ENCODE data around the gene STC2.
"Not testable (repeated sequence)": the region's sequence is repeated elsewhere in the genome, so short reads cannot be mapped to it uniquely, and the experiment has no call there.

STC2 gene

GRCh38 chr5:173294673-173295320 lies 33.4 kb downstream of the STC2 start:
- DNase-seq (ENCODE audit: low spot score) = no peak

DNA sequence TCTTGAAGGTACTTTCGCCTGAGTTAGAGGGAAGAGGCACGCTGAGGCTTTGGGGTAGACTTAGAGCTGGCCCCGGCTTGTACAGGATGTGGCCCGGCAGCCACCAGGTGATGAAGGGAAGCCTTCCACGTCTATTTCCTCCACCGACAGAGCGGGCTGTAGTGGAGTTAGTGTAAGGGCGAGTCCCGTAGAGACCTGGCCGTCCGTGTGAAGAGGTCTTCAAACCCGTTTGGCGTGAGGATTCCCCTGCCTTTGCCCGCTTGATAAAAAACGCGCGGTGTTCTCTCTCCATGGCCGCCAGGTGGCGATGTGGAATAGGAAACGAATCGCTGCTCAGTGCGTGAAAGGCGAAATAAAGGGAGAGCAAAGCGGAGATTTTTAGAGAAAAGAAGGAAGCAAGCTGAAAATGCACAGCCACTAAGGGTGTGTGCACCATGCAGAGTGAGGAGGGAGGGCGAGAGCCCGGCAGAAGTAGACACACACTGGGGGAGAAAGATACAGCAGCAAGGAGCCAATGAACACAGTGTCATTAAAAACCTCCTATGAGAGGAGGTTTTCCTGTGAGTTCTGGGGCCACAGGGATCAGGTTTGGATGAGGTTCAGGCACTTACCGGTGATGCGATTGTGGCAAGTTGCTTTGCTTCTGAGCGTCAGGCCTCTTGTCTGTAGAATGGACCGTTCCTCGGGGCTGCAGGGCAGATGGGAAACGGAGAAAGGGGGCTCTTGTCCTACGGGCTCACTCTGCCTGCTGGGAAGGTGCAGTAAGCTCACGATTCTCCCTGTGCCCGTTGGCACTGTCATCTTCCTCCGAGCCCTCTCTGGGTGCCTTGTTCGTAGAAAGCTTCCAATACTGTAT lies 34.2 kb downstream of the STC2 start:
- peak; percentile 75 for DNase-seq (ENCODE audit: low spot score)

GRCh38 chr5:173291722-173292658 lies 36.2 kb downstream of the STC2 start:
- DNase-seq (ENCODE audit: low spot score) = no peak

- DNase-seq (ENCODE audit: low spot score) = peak; percentile 37
These were observed 37.6 kb downstream of the STC2 start for GRCh38 chr5:173290477-173291131.

DNA sequence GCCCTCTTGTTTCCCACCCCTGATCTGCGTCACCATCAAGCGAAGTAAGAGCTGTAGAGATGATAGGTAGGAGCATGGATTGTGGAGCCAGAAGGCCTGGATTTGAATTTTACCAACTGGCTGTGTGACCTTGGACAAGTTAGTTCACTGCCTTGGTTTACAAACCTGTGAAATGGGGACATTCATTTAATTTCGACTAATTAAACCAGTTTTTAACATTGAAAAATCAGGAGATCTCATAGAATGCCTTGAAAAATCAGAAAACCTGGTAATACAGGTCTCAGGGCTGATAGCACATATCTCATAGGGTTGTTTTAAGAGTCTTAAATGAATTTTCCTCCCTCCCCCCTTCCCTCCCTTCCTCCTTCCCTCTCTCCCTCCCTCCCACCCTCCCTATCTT lies 38.8 kb downstream of the STC2 start:
- DNase-seq (ENCODE audit: low spot score) = no peak

- DNase-seq (ENCODE audit: low spot score) = no peak
These were observed 39.6 kb downstream of the STC2 start for GRCh38 chr5:173288632-173289031.

DNA sequence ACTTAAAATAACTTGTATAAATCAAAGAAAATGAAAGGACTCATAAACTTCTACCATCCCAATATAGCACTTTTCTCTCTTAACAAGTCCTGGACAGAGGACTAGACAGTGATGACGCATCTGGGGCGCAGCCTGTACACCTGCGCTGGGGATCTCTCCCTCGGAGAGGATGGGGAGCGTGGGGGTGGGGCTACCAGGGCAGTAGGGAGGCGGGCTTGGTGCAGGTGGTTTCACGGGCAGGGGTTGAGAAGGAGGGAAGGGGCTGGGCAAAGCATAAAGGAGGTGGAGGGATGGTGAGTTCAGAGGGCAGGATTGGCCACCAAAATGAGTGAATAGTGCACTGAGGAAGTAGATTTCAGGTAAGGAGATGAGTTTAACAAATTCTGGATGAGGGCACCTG lies 41.1 kb downstream of the STC2 start:
- DNase-seq (ENCODE audit: low spot score) = no peak

DNA sequence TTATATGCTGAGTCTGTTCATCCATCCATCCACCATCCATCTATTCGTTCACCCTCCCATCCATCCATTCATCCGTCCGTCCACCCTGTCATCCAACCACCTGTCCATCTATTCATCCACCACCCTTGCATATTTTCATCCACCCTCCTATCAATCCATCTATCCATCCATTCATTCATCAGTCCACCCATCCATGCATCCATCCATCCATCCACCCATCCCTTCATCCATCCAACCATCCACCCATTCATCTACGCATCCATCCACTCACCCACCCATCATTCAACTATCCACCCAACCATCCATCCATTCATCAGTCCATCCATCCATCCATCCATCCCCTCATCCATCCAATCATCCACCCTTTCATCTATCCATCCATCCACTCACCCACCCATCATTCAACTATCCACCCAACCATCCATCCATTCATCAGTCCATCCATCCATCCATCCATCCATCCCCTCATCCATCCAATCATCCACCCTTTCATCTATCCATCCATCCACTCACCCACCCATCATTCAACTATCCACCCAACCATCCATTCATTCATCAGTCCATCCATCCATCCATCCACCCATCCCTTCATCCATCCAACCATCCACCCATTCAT lies 43.8 kb downstream of the STC2 start:
- DNase-seq (ENCODE audit: low spot score) = not testable (repeated sequence)

DNA sequence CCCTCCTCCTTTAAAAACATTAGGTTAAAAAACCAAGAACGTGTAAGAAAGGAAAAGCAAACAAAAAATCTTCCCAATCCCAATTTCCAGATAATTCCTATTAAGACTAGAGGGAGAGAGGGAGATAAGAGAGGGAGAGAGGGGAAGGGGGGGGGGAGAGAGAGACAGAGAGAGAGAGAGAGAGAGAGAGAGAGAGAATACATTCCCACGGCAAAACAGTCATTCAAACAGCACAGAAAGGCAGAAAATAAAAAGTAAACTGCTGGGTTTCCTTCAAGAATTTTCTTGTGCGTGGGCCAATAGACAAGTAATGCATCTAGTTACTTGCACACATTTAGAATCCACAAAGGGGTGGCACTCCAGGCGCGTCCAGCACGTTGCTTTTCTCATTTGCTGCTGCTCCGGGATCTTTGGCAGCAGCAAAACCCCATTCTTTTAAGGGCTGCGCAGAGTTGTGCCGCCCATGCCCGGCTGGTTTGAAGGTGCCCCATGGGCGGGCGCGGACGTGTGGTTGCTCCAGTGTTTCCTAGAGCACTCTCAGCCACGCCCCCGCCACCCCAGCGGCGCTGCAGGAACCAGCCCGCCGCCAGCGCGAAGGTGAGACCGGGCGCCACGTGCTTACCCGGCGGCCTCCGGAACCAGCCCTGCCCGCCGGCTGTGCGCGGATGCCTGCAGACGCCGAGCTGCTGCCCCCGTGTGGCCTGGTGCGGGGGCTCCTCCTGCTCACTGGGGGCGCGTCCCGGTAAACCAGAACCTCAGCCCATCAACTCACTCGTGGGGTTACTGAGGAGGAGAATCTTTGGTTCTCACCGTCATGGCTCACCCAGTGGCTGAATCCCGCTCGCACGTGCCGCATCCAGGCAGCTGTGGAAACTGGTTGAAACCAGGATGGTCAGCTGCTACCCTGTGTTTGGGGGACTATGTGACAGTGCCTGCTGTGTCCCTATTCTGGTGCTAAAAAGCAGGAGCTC lies 44.6 kb downstream of the STC2 start:
- peak; percentile 95 for DNase-seq (ENCODE audit: low spot score)

DNA sequence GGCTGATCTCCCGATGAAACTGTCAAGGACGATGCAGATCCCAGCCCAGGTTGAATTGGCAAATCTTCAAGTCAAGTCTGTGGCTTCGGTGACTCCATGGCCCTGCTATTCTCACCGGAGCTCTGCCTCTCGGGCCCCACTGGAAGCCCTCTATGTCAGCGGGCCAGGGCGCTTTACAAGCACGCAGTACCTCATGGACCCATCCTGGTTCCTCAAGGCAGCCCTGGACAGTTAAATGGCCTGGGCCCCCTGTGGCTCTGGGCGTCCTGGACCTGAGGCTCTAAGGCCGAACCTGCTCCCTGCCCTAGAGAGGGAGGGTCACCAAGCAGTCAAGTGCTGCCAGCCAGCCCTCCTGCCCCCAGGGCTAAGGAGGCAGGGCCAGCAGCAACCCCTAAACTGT lies 45.3 kb downstream of the STC2 start:
- no peak for DNase-seq (ENCODE audit: low spot score)

DNA sequence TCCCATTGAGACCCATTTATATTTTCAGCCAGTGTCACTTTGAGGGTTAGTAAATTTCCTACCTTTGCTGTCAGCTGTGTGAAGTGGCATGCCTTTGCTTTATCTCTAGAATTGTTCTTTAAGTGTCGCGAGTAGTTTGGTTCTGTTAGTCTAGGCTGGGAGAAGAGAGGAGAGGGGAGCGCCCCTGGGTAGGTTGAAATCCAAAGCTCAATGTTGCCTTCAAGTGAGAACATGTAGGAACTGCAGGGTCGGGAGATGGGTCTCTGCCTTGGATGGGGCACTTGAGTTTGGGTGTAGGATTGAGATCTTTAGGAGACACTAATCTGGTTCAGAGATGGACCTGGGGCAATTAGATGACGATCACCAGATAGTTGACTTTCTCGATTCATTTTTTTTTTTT lies 46.3 kb downstream of the STC2 start:
- peak; percentile 49 for DNase-seq (ENCODE audit: low spot score)

DNA sequence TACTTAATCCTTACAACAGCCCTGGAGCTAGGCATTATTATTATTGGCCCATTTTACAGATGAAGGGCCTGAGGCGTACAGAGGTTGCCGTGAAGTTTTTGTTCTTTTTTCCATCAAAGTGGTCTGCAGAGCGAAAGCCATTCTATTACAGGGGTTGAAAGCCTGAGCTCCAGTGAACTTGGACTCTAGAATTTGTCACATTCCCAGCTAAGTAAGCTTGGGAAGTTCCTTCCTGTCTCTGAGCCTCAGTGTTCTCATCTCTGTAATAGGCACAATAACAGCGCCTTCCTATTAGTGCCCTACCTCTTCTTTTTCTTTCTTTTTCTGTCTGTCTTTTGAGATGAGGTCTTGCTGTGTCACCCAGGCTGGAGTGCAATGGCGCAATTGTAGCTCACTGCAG lies 49.0 kb downstream of the STC2 start:
- DNase-seq (ENCODE audit: low spot score) = no peak

- no peak for DNase-seq (ENCODE audit: low spot score)
These were observed 49.6 kb downstream of the STC2 start for GRCh38 chr5:173278641-173279040.

DNA sequence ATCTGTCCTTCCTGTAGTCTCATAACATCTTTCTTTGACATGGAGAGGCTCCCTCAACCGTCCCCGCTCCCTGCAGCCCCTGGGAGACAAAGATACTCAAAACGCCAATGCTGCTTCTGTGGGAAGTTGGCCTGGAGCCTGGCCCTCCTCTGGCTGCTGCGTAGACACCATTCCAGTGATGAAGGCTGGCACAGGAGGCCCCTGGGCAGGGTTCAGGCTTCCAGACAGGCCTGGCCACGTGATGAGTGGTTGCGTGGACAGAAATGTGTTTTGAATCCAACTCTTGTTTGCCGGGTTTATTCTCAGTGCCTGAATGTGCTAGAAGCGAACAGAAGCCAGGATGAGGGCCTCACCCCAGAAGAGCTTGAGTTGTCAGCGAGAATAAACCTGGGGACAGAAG lies 50.0 kb downstream of the STC2 start:
- no peak for DNase-seq (ENCODE audit: low spot score)

DNA sequence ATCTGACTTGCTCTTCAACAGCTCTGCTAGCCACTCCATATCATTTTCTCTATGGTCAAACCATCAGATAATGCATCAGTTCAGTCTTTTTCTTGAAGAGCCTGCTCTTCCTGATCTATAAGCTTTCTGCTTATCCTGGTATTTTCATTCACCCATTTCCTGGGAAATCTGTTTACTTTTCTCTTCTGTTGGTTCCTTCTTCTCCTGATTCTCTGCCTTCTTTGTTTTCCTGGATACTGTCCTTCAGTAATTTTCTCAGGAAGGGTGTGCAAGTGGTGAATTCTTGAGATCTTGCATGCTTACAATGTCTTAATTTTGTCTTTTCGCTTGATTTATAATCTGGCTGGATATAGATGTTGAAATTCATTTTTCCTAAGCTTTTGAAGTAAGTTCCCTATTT lies 53.4 kb downstream of the STC2 start:
- no peak for DNase-seq (ENCODE audit: low spot score)

- no peak for DNase-seq (ENCODE audit: low spot score)
These were observed 56.8 kb downstream of the STC2 start for GRCh38 chr5:173271419-173271818.

- no peak for DNase-seq (ENCODE audit: low spot score)
These were observed 59.3 kb downstream of the STC2 start for GRCh38 chr5:173268750-173269432.

DNA sequence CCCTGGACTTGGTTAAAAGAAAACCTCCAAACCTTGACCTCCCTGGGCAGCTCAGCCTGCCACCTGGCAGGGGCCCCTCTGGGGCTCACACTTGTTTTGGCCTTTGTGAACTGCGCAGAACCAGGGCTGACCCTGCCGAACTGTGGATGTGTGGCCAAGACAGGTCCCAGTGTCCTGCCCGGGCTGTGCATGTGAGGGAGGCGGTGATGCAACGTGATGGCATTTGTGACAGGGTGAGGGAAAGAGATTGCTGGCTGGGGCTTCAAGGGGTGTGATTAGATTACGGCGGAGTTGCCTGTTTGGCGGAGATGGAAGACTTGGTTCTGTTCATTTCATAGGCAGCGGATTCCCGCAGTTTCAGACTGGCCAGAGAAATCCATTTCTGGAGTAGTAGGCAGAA lies 62.8 kb downstream of the STC2 start:
- no peak for DNase-seq (ENCODE audit: low spot score)
